Pancreas (tissue), 10 donors: Measurements from ENCODE around the gene DIMT1. TPM values are rescaled to one million over a fixed set of nuclear protein-coding genes. Genes with fewer than 3 reads are reported as not detected.

Experiments used
- ATAC-seq, 4 donors: fragments of 200-7000 bp; cut with Tn5 transposase; one replicate each; pipeline versions ENCODE4 v1.8.0 to v1.9.1; 2020; ENCODE audit warnings: mild to moderate bottlenecking in 4 of 4, moderate library complexity in 4 of 4
- DNase-seq, 6 donors: peaks; one replicate each; pipeline ENCODE4 v3.0.0-alpha.2; 2020
- FAIRE-seq: peaks from 2 replicates; lab custom pipeline; 2012; peaks lifted over from hg19 to GRCh38; lab: Jason Lieb, UNC
- H3K27ac ChIP-seq, 4 donors: fragments of 200-600 bp; sonication (generic); 1 replicate in 3 of 4; 2 replicates in 1 of 4; pipeline versions ENCODE4 v1.5.0 to v1.8.0; 2020
- H3K27me3 ChIP-seq, 4 donors: fragments of 200-600 bp; one replicate each; pipeline ENCODE4 v1.8.0; 2021
- H3K36me3 ChIP-seq, 3 donors: fragments of 200-600 bp; sonication (generic) in 1 of 3; one replicate each; pipeline versions ENCODE4 v1.5.0 to v1.8.0; 2020 to 2021
- H3K4me1 ChIP-seq, 3 donors: fragments of 200-600 bp; one replicate each; pipeline ENCODE4 v1.8.0; 2021
- H3K4me3 ChIP-seq, 4 donors: fragments of 200-600 bp; sonication (generic) in 2 of 4; one replicate each; pipeline versions ENCODE4 v1.5.0 to v1.8.0; 2020 to 2021
- H3K9me3 ChIP-seq, 4 donors: fragments of 200-600 bp; one replicate each; pipeline ENCODE4 v1.8.0; 2021
- WGBS, 2 donors: extraction: QIAGEN DNeasy Blood & Tissue Kit; methylation state at CpG; one replicate each; pipeline ENCODE4 v1.1.7; 2013; 5-methylcytosine and 5-hydroxymethylcytosine counted together
- intact Hi-C, 3 donors: fragments of 100-400 bp; cut with DNase I; formaldehyde crosslinking; loops; one replicate each; pipeline versions ENCODE4 v1.11.1 to v1.14.2; 2022
- polyA plus RNA-seq, 2 donors: library from polyadenylated mRNA; stranded (reverse); fragments of 200-250 nt; gene quantifications; one replicate each; pipeline ENCODE4 v1.2.3, GENCODE V29; 2013
- total RNA-seq, 6 donors: library from RNA; stranded (reverse); fragmentation: NEBNext Ultra II Directional in 4 of 6; extraction: Animal tissue kit (Norgen Biotek cat#: 25700) in 4 of 6; gene quantifications; one replicate each; pipeline versions ENCODE4 v1.2.1 to v1.2.4, GENCODE V29; 2021 to 2023
- TF ChIP-seq, protein P1 (sequence below), 4 donors: fragments of 200-600 bp; sonication (generic) in 3 of 4; IDR thresholded peaks; one replicate each; pipeline versions ENCODE4 v1.5.0 to v1.8.0; 2021; ENCODE audit warnings: antibody characterized with exemption in 4 of 4
- donor health status: healthy with polysubstance abuse.
- donor health status: DM: no; HTN: no; CAD: no; lungs with moderate emphysema.
- donor health status: DM: no; HTN: no; CAD: no.
- donor health status: control.
- donor health status: control.
- donor health status: Bipolar disorder and iron deficiency.
- donor health status: DM: yes; HTN: yes; CAD: no.
- donor health status: DM: no; HTN: no; CAD: no.
- donor health status: DM: no; HTN: no; CAD: no.
- donor health status: DM: yes; HTN: yes; CAD: no.

The DIMT1 gene
- total and polyA plus RNA-seq, 8 donors, result 8.0 to 26.3 (median 12.1) TPM

GRCh38 chr5:62386824-62387223 is 16.9 kb downstream of the DIMT1 start:
- FAIRE-seq, result no peak

GRCh38 chr5:62385816-62386400 is 17.8 kb downstream of the DIMT1 start:
- DNase-seq, result no peak
- H3K9me3 ChIP-seq, result no peaks in the 10 kb centered on the region
- intact Hi-C loops, result no loop called here
- no peak overlapping the region for H3K4me3 ChIP-seq
- ATAC-seq, result peak in 3 of 4 donors; percentile 24 to 42 (median 39)
- FAIRE-seq, result no peak
- H3K27ac ChIP-seq, result peak overlapping the region in 3 of 4 donors; percentile 30 to 67 (median 34)
- no peaks in the 10 kb centered on the region for H3K27me3 ChIP-seq
- 68 to 70% methylated on average over 2 of the region's 2 CpGs for WGBS, 2 donors
- TF ChIP-seq, protein P1, sequence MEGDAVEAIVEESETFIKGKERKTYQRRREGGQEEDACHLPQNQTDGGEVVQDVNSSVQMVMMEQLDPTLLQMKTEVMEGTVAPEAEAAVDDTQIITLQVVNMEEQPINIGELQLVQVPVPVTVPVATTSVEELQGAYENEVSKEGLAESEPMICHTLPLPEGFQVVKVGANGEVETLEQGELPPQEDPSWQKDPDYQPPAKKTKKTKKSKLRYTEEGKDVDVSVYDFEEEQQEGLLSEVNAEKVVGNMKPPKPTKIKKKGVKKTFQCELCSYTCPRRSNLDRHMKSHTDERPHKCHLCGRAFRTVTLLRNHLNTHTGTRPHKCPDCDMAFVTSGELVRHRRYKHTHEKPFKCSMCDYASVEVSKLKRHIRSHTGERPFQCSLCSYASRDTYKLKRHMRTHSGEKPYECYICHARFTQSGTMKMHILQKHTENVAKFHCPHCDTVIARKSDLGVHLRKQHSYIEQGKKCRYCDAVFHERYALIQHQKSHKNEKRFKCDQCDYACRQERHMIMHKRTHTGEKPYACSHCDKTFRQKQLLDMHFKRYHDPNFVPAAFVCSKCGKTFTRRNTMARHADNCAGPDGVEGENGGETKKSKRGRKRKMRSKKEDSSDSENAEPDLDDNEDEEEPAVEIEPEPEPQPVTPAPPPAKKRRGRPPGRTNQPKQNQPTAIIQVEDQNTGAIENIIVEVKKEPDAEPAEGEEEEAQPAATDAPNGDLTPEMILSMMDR (IDR thresholded peaks at IDR 0.05), result no peak
- H3K36me3 ChIP-seq, result peaks cover 6 to 24% (median 9%) of the 10 kb centered on the region in 3 donors
- peaks cover 0 to 8% (median 6%) of the 10 kb centered on the region in 3 donors for H3K4me1 ChIP-seq

More at GRCh38 chr5:62386824-62387223, 16.9 kb downstream of the DIMT1 start:
- no peaks in the 10 kb centered on the region for H3K27me3 ChIP-seq
- TF ChIP-seq, protein P1 (IDR thresholded peaks at IDR 0.05), result no peak
- peak overlapping the region in 1 of 4 donors; percentile 67 for H3K27ac ChIP-seq
- intact Hi-C loops, result no loop called here
- DNase-seq, result no peak
- H3K36me3 ChIP-seq, result peaks cover 6 to 16% (median 9%) of the 10 kb centered on the region in 3 donors
- H3K4me1 ChIP-seq, result peaks cover 0 to 8% (median 6%) of the 10 kb centered on the region in 3 donors
- ATAC-seq, result no peak
- no peaks in the 10 kb centered on the region for H3K9me3 ChIP-seq
- H3K4me3 ChIP-seq, result no peak overlapping the region

- Histone ChIP-seq H3K36me3 (peaks cover 6 to 24% (median 10%) of the 10 kb centered on the region in 3 donors), H3K4me1 (peaks cover 0 to 8% (median 6%) of the 10 kb centered on the region in 3 donors), H3K9me3 (no peaks in the 10 kb centered on the region), H3K27ac (peak overlapping the region in 2 of 4 donors; percentile 34 to 67), H3K4me3 (no peak overlapping the region), H3K27me3 (no peaks in the 10 kb centered on the region)
- TF ChIP-seq, protein P1 (IDR thresholded peaks at IDR 0.05), result no peak
- FAIRE-seq (no peak), DNase-seq (no peak), ATAC-seq (peak; percentile 35 to 73 (median 56))
- intact Hi-C loops, result no loop called here
- WGBS, 2 donors, result 56 to 57% methylated on average over 4 of the region's 4 CpGs
These were observed 18.6 kb downstream of the DIMT1 start for GRCh38 chr5:62385131-62385530.

GRCh38 chr5:62376064-62376463 is 27.6 kb downstream of the DIMT1 start:
- Histone ChIP-seq H3K36me3 (peaks cover 3 to 39% (median 6%) of the 10 kb centered on the region in 3 donors), H3K27me3 (no peaks in the 10 kb centered on the region), H3K4me1 (no peaks in the 10 kb centered on the region), H3K27ac (no peak overlapping the region), H3K4me3 (no peak overlapping the region), H3K9me3 (no peaks in the 10 kb centered on the region)
- 92 to 95% methylated on average over 3 of the region's 3 CpGs for WGBS, 2 donors
- TF ChIP-seq, protein P1 (IDR thresholded peaks at IDR 0.05), result no peak
- FAIRE-seq (no peak), DNase-seq (no peak), ATAC-seq (peak in 1 of 4 donors; percentile 19)
- intact Hi-C loops, result no loop called here

DNA sequence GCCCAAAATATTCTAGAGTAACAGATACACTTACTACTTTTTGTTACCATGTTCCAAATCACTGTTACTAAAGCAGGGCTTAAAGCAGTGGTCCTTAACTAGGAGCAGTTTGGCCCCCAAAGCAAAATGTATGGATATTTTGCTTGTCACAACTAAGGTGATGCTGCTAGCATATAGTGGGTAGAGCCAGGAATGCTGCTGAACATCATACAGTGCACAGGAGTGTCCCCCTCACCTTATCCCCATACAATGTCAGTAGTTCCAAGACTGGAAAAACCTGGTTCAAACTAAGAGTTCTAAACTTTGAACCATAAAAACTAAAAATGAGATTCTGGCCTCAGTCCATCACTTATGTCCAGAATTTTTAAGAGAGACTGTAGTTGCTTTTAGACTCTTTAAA is 28.1 kb downstream of the DIMT1 start:
- FAIRE-seq, result no peak
- Histone ChIP-seq H3K36me3 (peaks cover 3 to 38% (median 6%) of the 10 kb centered on the region in 3 donors), H3K27me3 (no peaks in the 10 kb centered on the region), H3K9me3 (no peaks in the 10 kb centered on the region), H3K4me1 (no peaks in the 10 kb centered on the region), H3K4me3 (no peak overlapping the region), H3K27ac (no peak overlapping the region)
- no peak for DNase-seq
- no peak for ATAC-seq
- TF ChIP-seq, protein P1 (IDR thresholded peaks at IDR 0.05), result no peak
- intact Hi-C loops, result no loop called here
